ENCODE data around the gene ALDH18A1. TPM values are rescaled to one million over a fixed set of nuclear protein-coding genes. Genes with fewer than 3 reads are reported as not detected.

The ALDH18A1 gene
- total RNA-seq, 1 experiment from 2014 or later: 105 TPM

GRCh38 chr10:95650232-95650631, 6.3 kb downstream of the ALDH18A1 start:
- no peak overlapping the region; the same call in 1 of the 2 replicates for H3K27ac Mint-ChIP-seq
- ChIA-PET POLR2A (no interaction called here), CTCF (interaction anchor here (2.8 kb wide), 1 partner anchor 44 kb away, joined by 7 read pairs; the partner anchor contains the start of gene TCTN3)
- ATAC-seq (peak; percentile 78), DNase-seq (ENCODE audit: low spot score) (peak; percentile 30)
- H3K36me3 Mint-ChIP-seq: peaks cover 58% of the 10 kb centered on the region
- TF ChIP-seq HMGA2 (CRISPR knock-in tag; IDR thresholded peaks at IDR 0.05): no peak
- no peak for TF ChIP-seq ZNF281 (CRISPR knock-in tag; IDR thresholded peaks at IDR 0.05)
- no peak for TF ChIP-seq ZNF425 (CRISPR knock-in tag; conservative IDR thresholded peaks at IDR 0.05)
- TF ChIP-seq ZNF416 (CRISPR knock-in tag; IDR thresholded peaks at IDR 0.05): no peak
- no peak for TF ChIP-seq GTF2I (CRISPR knock-in tag; conservative IDR thresholded peaks at IDR 0.05)
- no peak for TF ChIP-seq ATF6 (CRISPR knock-in tag; IDR thresholded peaks at IDR 0.05)
- no peak for TF ChIP-seq ZNF232 (CRISPR knock-in tag; IDR thresholded peaks at IDR 0.05)
- H3K4me1 Mint-ChIP-seq: peaks cover 16% of the 10 kb centered on the region
- no peak overlapping the region for H3K4me3 Mint-ChIP-seq
- no peaks in the 10 kb centered on the region for H3K27me3 Mint-ChIP-seq (ENCODE audit: low read depth)
- H3K9me3 Mint-ChIP-seq: peaks cover 17% of the 10 kb centered on the region

GRCh38 chr10:95648138-95648537, 8.4 kb downstream of the ALDH18A1 start:
- CTCF ChIA-PET: interaction anchor here (0.6 kb wide), 1 partner anchor 71 kb away, joined by 4 read pairs; no protein-coding TSS in a partner anchor
- TF ChIP-seq NR3C1 (CRISPR knock-in tag; conservative IDR thresholded peaks at IDR 0.05; ENCODE audit: low read depth) (no peak), SP1 (CRISPR knock-in tag; conservative IDR thresholded peaks at IDR 0.05) (no peak), E2F4 (CRISPR knock-in tag; IDR thresholded peaks at IDR 0.05; ENCODE audit: borderline replicate concordance, low read depth) (no peak), ATF6 (CRISPR knock-in tag; IDR thresholded peaks at IDR 0.05) (no peak), ZNF423 (CRISPR knock-in tag; IDR thresholded peaks at IDR 0.05) (no peak), CBFB (CRISPR knock-in tag; IDR thresholded peaks at IDR 0.05; ENCODE audit: low read depth) (no peak), ZBTB43 (CRISPR knock-in tag; IDR thresholded peaks at IDR 0.05) (no peak), ETV6 (CRISPR knock-in tag; IDR thresholded peaks at IDR 0.05) (no peak), USF2 (CRISPR knock-in tag; IDR thresholded peaks at IDR 0.05) (no peak), GABPB1 (CRISPR knock-in tag; IDR thresholded peaks at IDR 0.05) (no peak), ZNF416 (CRISPR knock-in tag; IDR thresholded peaks at IDR 0.05) (no peak)
- DNase-seq (ENCODE audit: low spot score): no peak
- H3K4me1 Mint-ChIP-seq: peaks cover 8% of the 10 kb centered on the region
- no peak overlapping the region for H3K4me3 Mint-ChIP-seq
- no peak for ATAC-seq
- H3K36me3 Mint-ChIP-seq: peaks cover 55% of the 10 kb centered on the region
- POLR2A ChIA-PET: no interaction called here
- no peaks in the 10 kb centered on the region for H3K27me3 Mint-ChIP-seq (ENCODE audit: low read depth)
- H3K9me3 Mint-ChIP-seq: peaks cover 17% of the 10 kb centered on the region
- H3K27ac Mint-ChIP-seq: no peak overlapping the region

Measured in WTC11 (cell line).